OCI-LY1 (cell line): Measurements from ENCODE around the gene CAMK4.

ENCODE experiments used
- H2AFZ ChIP-seq: fragments of 200-600 bp; sonication (generic), shearing (Covaris generic); 2 replicates; pipeline ENCODE4 v1.6.0; 2014; ENCODE audit warnings: antibody characterized with exemption, mild to moderate bottlenecking, low read length
- H3F3A ChIP-seq: fragments of 200-600 bp; sonication (generic), shearing (Covaris generic); 2 replicates; pipeline ENCODE4 v1.6.0; 2014; ENCODE audit warnings: mild to moderate bottlenecking, antibody characterized with exemption, low read length, moderate library complexity; ENCODE audit not compliant: insufficient read depth
- H3K27ac ChIP-seq: fragments of 200-600 bp; sonication (generic); 2 replicates; pipeline ENCODE4 v1.5.1; 2014; ENCODE audit warnings: low read length, mixed run types, mild to moderate bottlenecking, low read depth; ENCODE audit not compliant: poor library complexity, severe bottlenecking
- H3K27me3 ChIP-seq: fragments of 200-600 bp; sonication (generic); 2 replicates; pipeline ENCODE4 v1.6.0; 2014; ENCODE audit warnings: antibody characterized with exemption, mild to moderate bottlenecking, low read length, moderate library complexity; ENCODE audit not compliant: insufficient read depth
- H3K36me3 ChIP-seq: fragments of 200-600 bp; sonication (generic); 2 replicates; pipeline ENCODE4 v1.6.1; 2014; ENCODE audit warnings: mild to moderate bottlenecking, antibody characterized with exemption, low read length, moderate library complexity, mixed read lengths; ENCODE audit not compliant: insufficient read depth
- H3K4me1 ChIP-seq: fragments of 200-600 bp; sonication (generic); 2 replicates; pipeline ENCODE4 v1.5.1; 2014; ENCODE audit warnings: mild to moderate bottlenecking, low read length, moderate library complexity; ENCODE audit not compliant: insufficient read depth, severe bottlenecking
- H3K4me2 ChIP-seq: fragments of 200-600 bp; sonication (generic), shearing (Covaris generic); 2 replicates; pipeline ENCODE4 v1.6.1; 2014; ENCODE audit warnings: low read length
- H3K4me3 ChIP-seq: fragments of 200-600 bp; sonication (generic); 2 replicates; pipeline ENCODE4 v1.5.1; 2014; ENCODE audit warnings: low read length, low read depth, mild to moderate bottlenecking, mixed read lengths; ENCODE audit not compliant: poor library complexity, severe bottlenecking
- H3K79me2 ChIP-seq: fragments of 200-600 bp; shearing (Covaris generic); 2 replicates; pipeline ENCODE4 v1.6.1; 2016; ENCODE audit warnings: mixed run types, low read length, mixed read lengths; ENCODE audit not compliant: insufficient read depth
- H3K9ac ChIP-seq: fragments of 200-600 bp; sonication (generic), shearing (Covaris generic); 2 replicates; pipeline ENCODE4 v1.6.1; 2014; ENCODE audit warnings: mild to moderate bottlenecking, low read length, mixed read lengths
- H3K9me2 ChIP-seq: fragments of 200-600 bp; sonication (generic), shearing (Covaris generic); 2 replicates; pipeline ENCODE4 v1.6.1; 2014; ENCODE audit warnings: low read depth, mild to moderate bottlenecking, low read length, mixed read lengths
- H3K9me3 ChIP-seq: fragments of 200-600 bp; shearing (Covaris generic); 2 replicates; pipeline ENCODE4 v1.6.1; 2014; ENCODE audit warnings: low read length, mixed read lengths
- H4K20me1 ChIP-seq: fragments of 200-600 bp; sonication (generic), shearing (Covaris generic); 2 replicates; pipeline ENCODE4 v1.6.0; 2016; ENCODE audit warnings: mild to moderate bottlenecking, low read length; ENCODE audit not compliant: insufficient read depth
- CTCF ChIP-seq: fragments of 200-600 bp; sonication (generic), shearing (Covaris generic); IDR thresholded peaks from 2 replicates; pipeline ENCODE4 v1.5.1; 2017; ENCODE audit warnings: mild to moderate bottlenecking, antibody characterized with exemption, low read length, moderate library complexity, mixed read lengths
- EZH2 ChIP-seq: fragments of 200-600 bp; sonication (generic), shearing (Covaris generic); IDR thresholded peaks from 2 replicates; pipeline ENCODE4 v1.8.0; 2017; ENCODE audit warnings: borderline replicate concordance, mixed run types, mild to moderate bottlenecking, antibody characterized with exemption, low read length, moderate library complexity, mixed read lengths

CAMK4 gene

GRCh38 chr5:111520908-111521307 is 296.7 kb downstream of the CAMK4 start:
- Histone ChIP-seq H2AFZ (no peak overlapping the region), H3K4me1 (no peaks in the 10 kb centered on the region), H3K4me2 (no peak overlapping the region), H3K27me3 (no peaks in the 10 kb centered on the region), H3K9me2 (no peaks in the 10 kb centered on the region), H3K4me3 (no peak overlapping the region), H3K36me3 (no peaks in the 10 kb centered on the region), H3K79me2 (no peaks in the 10 kb centered on the region), H3K9me3 (no peaks in the 10 kb centered on the region), H3F3A (no peaks in the 10 kb centered on the region), H4K20me1 (no peaks in the 10 kb centered on the region), H3K9ac (no peak overlapping the region), H3K27ac (no peak overlapping the region)
- TF ChIP-seq EZH2 (no peak), CTCF (no peak)

GRCh38 chr5:111528056-111528455 is 303.9 kb downstream of the CAMK4 start:
- Histone ChIP-seq H3K36me3 (no peaks in the 10 kb centered on the region), H3K4me3 (no peak overlapping the region), H4K20me1 (no peaks in the 10 kb centered on the region), H2AFZ (no peak overlapping the region), H3K4me2 (no peak overlapping the region), H3K4me1 (peaks cover 19% of the 10 kb centered on the region), H3K9ac (no peak overlapping the region), H3K27ac (no peak overlapping the region), H3K9me2 (no peaks in the 10 kb centered on the region), H3K27me3 (no peaks in the 10 kb centered on the region), H3K79me2 (no peaks in the 10 kb centered on the region), H3K9me3 (no peaks in the 10 kb centered on the region), H3F3A (no peaks in the 10 kb centered on the region)
- no peak for TF ChIP-seq EZH2
- no peak for TF ChIP-seq CTCF

- H2AFZ ChIP-seq = peak overlapping the region; percentile 23
- peaks cover 19% of the 10 kb centered on the region for H3K4me1 ChIP-seq
- H3K79me2 ChIP-seq = no peaks in the 10 kb centered on the region
- H3F3A ChIP-seq = no peaks in the 10 kb centered on the region
- TF ChIP-seq CTCF = no peak
- no peak for TF ChIP-seq EZH2
- no peaks in the 10 kb centered on the region for H3K9me2 ChIP-seq
- H3K36me3 ChIP-seq = no peaks in the 10 kb centered on the region
- H3K9ac ChIP-seq = peak overlapping the region; percentile 16; the same call in 1 of the 2 replicates
- H3K27me3 ChIP-seq = no peaks in the 10 kb centered on the region
- H4K20me1 ChIP-seq = no peaks in the 10 kb centered on the region
- peak overlapping the region; percentile 32 for H3K4me3 ChIP-seq
- H3K27ac ChIP-seq = peak overlapping the region; percentile 54
- peak overlapping the region; percentile 60 for H3K4me2 ChIP-seq
- H3K9me3 ChIP-seq = no peaks in the 10 kb centered on the region
Observed at GRCh38 chr5:111530298-111530740, 306.1 kb downstream of the CAMK4 start.
